SU-DHL-6 (cell line): ENCODE measurements around the gene SIK3.

Source experiments
- H2AFZ ChIP-seq: fragments of 200-600 bp; sonication (generic); 2 replicates; pipeline ENCODE4 v1.6.1; 2014; ENCODE audit warnings: low read depth, mild to moderate bottlenecking, moderate library complexity, mixed read lengths, antibody characterized with exemption, low read length; ENCODE audit not compliant: severe bottlenecking
- H3F3A ChIP-seq: fragments of 200-600 bp; shearing (Covaris generic); 2 replicates; pipeline ENCODE4 v1.6.0; 2016; ENCODE audit warnings: antibody characterized with exemption, mild to moderate bottlenecking; ENCODE audit not compliant: insufficient read depth
- H3K27ac ChIP-seq: fragments of 200-600 bp; sonication (generic); 2 replicates; pipeline ENCODE4 v1.5.1; 2016; ENCODE audit warnings: low read depth, mild to moderate bottlenecking, low read length, moderate library complexity, mixed read lengths
- H3K27me3 ChIP-seq: fragments of 200-600 bp; sonication (generic), shearing (Covaris generic); 2 replicates; pipeline ENCODE4 v1.6.0; 2014; ENCODE audit warnings: mild to moderate bottlenecking, low read length
- H3K36me3 ChIP-seq: fragments of 200-600 bp; sonication (generic); 2 replicates; pipeline ENCODE4 v1.6.1; 2014; ENCODE audit warnings: mild to moderate bottlenecking, low read length, mixed read lengths
- H3K4me2 ChIP-seq: fragments of 300-600, 200-600 bp; shearing (Covaris generic), sonication (generic); 2 replicates; pipeline ENCODE4 v1.6.0; 2014; ENCODE audit warnings: low read length, low read depth, mild to moderate bottlenecking; ENCODE audit not compliant: poor library complexity, severe bottlenecking
- H3K4me3 ChIP-seq: fragments of 200-600 bp; sonication (generic); 2 replicates; pipeline ENCODE4 v1.5.1; 2014; ENCODE audit warnings: antibody characterized with exemption, low read length, mild to moderate bottlenecking, mixed read lengths; ENCODE audit not compliant: insufficient read depth, poor library complexity, severe bottlenecking
- H3K79me2 ChIP-seq: fragments of 200-600 bp; sonication (generic); 2 replicates; pipeline ENCODE4 v1.6.1; 2014; ENCODE audit warnings: mild to moderate bottlenecking, low read length, moderate library complexity; ENCODE audit not compliant: insufficient read depth
- H3K9ac ChIP-seq: fragments of 200-600 bp; sonication (generic); 2 replicates; pipeline ENCODE4 v1.7.0; 2014; ENCODE audit warnings: mild to moderate bottlenecking, low read length
- H3K9me2 ChIP-seq: fragments of 200-600 bp; sonication (generic); replicated peaks from 2 replicates; pipeline ENCODE4 v1.6.1; 2014; ENCODE audit warnings: low read length; ENCODE audit not compliant: insufficient read depth
- H3K9me3 ChIP-seq: fragments of 200-600 bp; sonication (generic); 2 replicates; pipeline ENCODE4 v1.6.1; 2014; ENCODE audit warnings: low read length, mixed read lengths; ENCODE audit not compliant: insufficient read depth
- H4K20me1 ChIP-seq: fragments of 200-600 bp; sonication (generic); 2 replicates; pipeline ENCODE4 v1.6.1; 2014; ENCODE audit warnings: low read depth, mild to moderate bottlenecking, antibody characterized with exemption, low read length, moderate library complexity, mixed read lengths
- EZH2phosphoT487 ChIP-seq: fragments of 200-600 bp; sonication (generic), shearing (Covaris generic); conservative IDR thresholded peaks from 2 replicates; pipeline ENCODE4 v1.6.1; 2018; ENCODE audit warnings: mild to moderate bottlenecking, antibody characterized with exemption, low read length, moderate library complexity, mixed read lengths
- TF ChIP-seq, protein P1 (sequence below): fragments of 200-600 bp; sonication (generic); IDR thresholded peaks from one replicate; pipeline ENCODE4 v1.5.1; 2017; ENCODE audit warnings: antibody characterized with exemption, mild to moderate bottlenecking, low read length, moderate library complexity; ENCODE audit not compliant: insufficient read depth, poor library complexity, severe bottlenecking

Gene SIK3

DNA sequence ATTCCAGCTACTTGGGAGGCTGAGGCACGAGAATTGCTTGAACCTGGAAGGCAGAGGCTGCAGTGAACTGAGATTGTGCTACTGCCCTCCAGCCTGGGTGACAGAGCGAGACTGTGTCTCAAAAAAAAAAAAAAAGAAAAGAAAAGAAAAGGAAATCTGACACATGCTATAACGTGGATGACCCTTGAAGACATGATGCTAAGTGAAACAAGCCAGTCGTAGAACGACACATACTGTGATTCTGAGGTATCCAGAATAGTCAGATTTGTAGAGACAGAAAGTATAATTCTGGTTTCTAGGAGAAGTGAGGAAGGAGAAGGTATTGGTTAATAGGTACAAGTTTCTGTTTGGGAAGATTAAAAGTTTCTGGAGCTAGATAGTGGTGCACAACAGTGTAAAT, 299.9 kb downstream of the SIK3 start:
- TF ChIP-seq EZH2phosphoT487 = no peak
- TF ChIP-seq, protein P1, sequence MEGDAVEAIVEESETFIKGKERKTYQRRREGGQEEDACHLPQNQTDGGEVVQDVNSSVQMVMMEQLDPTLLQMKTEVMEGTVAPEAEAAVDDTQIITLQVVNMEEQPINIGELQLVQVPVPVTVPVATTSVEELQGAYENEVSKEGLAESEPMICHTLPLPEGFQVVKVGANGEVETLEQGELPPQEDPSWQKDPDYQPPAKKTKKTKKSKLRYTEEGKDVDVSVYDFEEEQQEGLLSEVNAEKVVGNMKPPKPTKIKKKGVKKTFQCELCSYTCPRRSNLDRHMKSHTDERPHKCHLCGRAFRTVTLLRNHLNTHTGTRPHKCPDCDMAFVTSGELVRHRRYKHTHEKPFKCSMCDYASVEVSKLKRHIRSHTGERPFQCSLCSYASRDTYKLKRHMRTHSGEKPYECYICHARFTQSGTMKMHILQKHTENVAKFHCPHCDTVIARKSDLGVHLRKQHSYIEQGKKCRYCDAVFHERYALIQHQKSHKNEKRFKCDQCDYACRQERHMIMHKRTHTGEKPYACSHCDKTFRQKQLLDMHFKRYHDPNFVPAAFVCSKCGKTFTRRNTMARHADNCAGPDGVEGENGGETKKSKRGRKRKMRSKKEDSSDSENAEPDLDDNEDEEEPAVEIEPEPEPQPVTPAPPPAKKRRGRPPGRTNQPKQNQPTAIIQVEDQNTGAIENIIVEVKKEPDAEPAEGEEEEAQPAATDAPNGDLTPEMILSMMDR = no peak

DNA sequence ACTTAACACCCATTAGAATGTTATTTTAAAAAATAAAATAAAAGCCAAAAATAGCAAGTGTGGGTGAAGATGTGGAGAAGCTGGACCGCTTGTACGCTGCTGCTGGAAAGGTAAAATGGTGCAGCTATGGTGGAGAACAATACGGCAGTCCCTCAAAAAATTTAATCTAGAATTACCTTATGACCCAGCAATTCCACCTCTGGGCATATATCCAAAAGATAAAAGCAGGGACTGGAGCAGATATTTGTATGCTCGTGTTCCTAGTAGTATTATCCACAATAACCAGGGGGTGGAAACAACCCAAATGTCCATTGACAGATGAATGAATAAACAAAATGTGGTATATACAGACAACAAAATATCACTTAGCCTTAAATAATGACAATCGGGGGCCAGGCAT, 300.4 kb downstream of the SIK3 start:
- no peaks in the 10 kb centered on the region for H3F3A ChIP-seq
- H3K4me2 ChIP-seq = no peak overlapping the region
- H2AFZ ChIP-seq = no peak overlapping the region
- no peaks in the 10 kb centered on the region for H3K79me2 ChIP-seq
- H3K27ac ChIP-seq = no peak overlapping the region
- H3K27me3 ChIP-seq = no peaks in the 10 kb centered on the region
- no peak for TF ChIP-seq EZH2phosphoT487
- TF ChIP-seq, protein P1 = no peak
- no peaks in the 10 kb centered on the region for H3K9me2 ChIP-seq
- no peak overlapping the region for H3K4me3 ChIP-seq
- H3K9ac ChIP-seq = no peak overlapping the region
- H3K36me3 ChIP-seq = no peaks in the 10 kb centered on the region
- no peaks in the 10 kb centered on the region for H4K20me1 ChIP-seq
- H3K9me3 ChIP-seq = no peaks in the 10 kb centered on the region

More for the DNA sequence above, 299.9 kb downstream of the SIK3 start:
- Histone ChIP-seq H3K9ac (no peak overlapping the region), H3K27ac (no peak overlapping the region), H2AFZ (no peak overlapping the region), H4K20me1 (no peaks in the 10 kb centered on the region), H3K79me2 (no peaks in the 10 kb centered on the region), H3K4me3 (no peak overlapping the region), H3K9me2 (no peaks in the 10 kb centered on the region), H3K9me3 (no peaks in the 10 kb centered on the region), H3K27me3 (no peaks in the 10 kb centered on the region), H3K4me2 (no peak overlapping the region), H3K36me3 (no peaks in the 10 kb centered on the region), H3F3A (no peaks in the 10 kb centered on the region)

DNA sequence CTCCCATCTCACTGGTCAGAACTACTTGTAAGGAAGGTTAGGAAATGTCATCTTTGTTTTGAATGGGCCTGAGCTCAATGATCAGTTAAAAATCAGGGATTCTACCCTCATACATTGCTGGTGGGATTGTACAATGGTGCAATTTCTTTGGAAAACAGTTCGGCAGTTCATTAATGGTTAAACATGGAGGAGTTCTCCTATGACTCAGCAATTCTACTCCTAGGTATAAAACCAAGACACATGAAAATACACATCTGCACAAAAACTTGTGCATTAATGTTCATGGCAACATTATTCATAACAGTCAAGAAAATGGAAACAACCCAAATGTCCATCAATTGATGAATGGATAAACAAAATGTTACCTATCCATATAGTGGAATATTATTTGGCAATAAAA, 301.7 kb downstream of the SIK3 start:
- no peaks in the 10 kb centered on the region for H3K27me3 ChIP-seq
- no peaks in the 10 kb centered on the region for H3K9me3 ChIP-seq
- no peak overlapping the region for H2AFZ ChIP-seq
- TF ChIP-seq, protein P1 = no peak
- no peak for TF ChIP-seq EZH2phosphoT487
- no peaks in the 10 kb centered on the region for H3K9me2 ChIP-seq
- H3K9ac ChIP-seq = no peak overlapping the region
- H3K36me3 ChIP-seq = no peaks in the 10 kb centered on the region
- H4K20me1 ChIP-seq = no peaks in the 10 kb centered on the region
- no peaks in the 10 kb centered on the region for H3F3A ChIP-seq
- no peaks in the 10 kb centered on the region for H3K79me2 ChIP-seq
- no peak overlapping the region for H3K4me2 ChIP-seq
- H3K4me3 ChIP-seq = no peak overlapping the region
- no peak overlapping the region for H3K27ac ChIP-seq
